ENCODE results near the gene ATP2B3. TPM values are rescaled to one million over a fixed set of nuclear protein-coding genes. Genes with fewer than 3 reads are reported as not detected.

The ATP2B3 gene
- total RNA-seq, 2 experiments from 2014 or later: not detected

GRCh38 chrX:153495903-153496589, 21.4 kb upstream of the ATP2B3 start:
- H3K27ac Mint-ChIP-seq: no peak overlapping the region

GRCh38 chrX:153496590-153496959, 20.9 kb upstream of the ATP2B3 start:
- ChIA-PET POLR2A (no interaction called here), CTCF (interaction anchor here (1.2 kb wide), 1 partner anchor 26 kb away, joined by 5 read pairs; the partner anchor contains the start of gene HAUS7)
- no peaks in the 10 kb centered on the region for H3K36me3 Mint-ChIP-seq (ENCODE audit: low read depth)
- ATAC-seq (no peak), DNase-seq (no peak)
- intact Hi-C loops (cut with micrococcal nuclease): no loop called here
- TF ChIP-seq CTCF (IDR thresholded peaks at IDR 0.05): no peak
- no peak overlapping the region for H3K27ac Mint-ChIP-seq
- no peaks in the 10 kb centered on the region for H3K27me3 Mint-ChIP-seq
- no peaks in the 10 kb centered on the region for H3K4me1 Mint-ChIP-seq (ENCODE audit: low read depth)
- H3K4me3 Mint-ChIP-seq: no peak overlapping the region
- H3K9me3 Mint-ChIP-seq: no peaks in the 10 kb centered on the region

More at GRCh38 chrX:153495903-153496589, 21.4 kb upstream of the ATP2B3 start:
- ATAC-seq (no peak), DNase-seq (no peak)
- Mint-ChIP-seq H3K36me3 (ENCODE audit: low read depth) (no peaks in the 10 kb centered on the region), H3K9me3 (no peaks in the 10 kb centered on the region), H3K4me3 (no peak overlapping the region), H3K27me3 (no peaks in the 10 kb centered on the region), H3K4me1 (ENCODE audit: low read depth) (no peaks in the 10 kb centered on the region)
- TF ChIP-seq CTCF (IDR thresholded peaks at IDR 0.05): no peak
- intact Hi-C loops (cut with micrococcal nuclease): no loop called here
- ChIA-PET CTCF (interaction anchor here (1.2 kb wide), 1 partner anchor 25 kb away, joined by 5 read pairs; the partner anchor contains the start of gene HAUS7), POLR2A (no interaction called here)

GRCh38 chrX:153498453-153498852, 19.0 kb upstream of the ATP2B3 start:
- ATAC-seq (no peak), DNase-seq (no peak)
- Mint-ChIP-seq H3K9me3 (no peaks in the 10 kb centered on the region), H3K27me3 (no peaks in the 10 kb centered on the region), H3K4me1 (ENCODE audit: low read depth) (no peaks in the 10 kb centered on the region), H3K4me3 (no peak overlapping the region), H3K27ac (no peak overlapping the region), H3K36me3 (ENCODE audit: low read depth) (no peaks in the 10 kb centered on the region)
- ChIA-PET CTCF (interaction anchor here (1.1 kb wide), 1 partner anchor 11 kb away, joined by 3 read pairs; no protein-coding TSS in a partner anchor), POLR2A (no interaction called here)
- TF ChIP-seq CTCF (IDR thresholded peaks at IDR 0.05): no peak
- intact Hi-C loops (cut with micrococcal nuclease): no loop called here

GRCh38 chrX:153499341-153499740, 18.1 kb upstream of the ATP2B3 start:
- ATAC-seq: no peak
- no peaks in the 10 kb centered on the region for H3K4me1 Mint-ChIP-seq (ENCODE audit: low read depth)
- POLR2A ChIA-PET: no interaction called here
- H3K27ac Mint-ChIP-seq: no peak overlapping the region
- no peak for TF ChIP-seq CTCF (IDR thresholded peaks at IDR 0.05)
- intact Hi-C loops (cut with micrococcal nuclease): no loop called here
- CTCF ChIA-PET: no interaction called here
- H3K27me3 Mint-ChIP-seq: no peaks in the 10 kb centered on the region
- DNase-seq: no peak
- H3K9me3 Mint-ChIP-seq: no peaks in the 10 kb centered on the region
- H3K4me3 Mint-ChIP-seq: no peak overlapping the region
- no peaks in the 10 kb centered on the region for H3K36me3 Mint-ChIP-seq (ENCODE audit: low read depth)

GRCh38 chrX:153499876-153500275, 17.6 kb upstream of the ATP2B3 start:
- no peak overlapping the region for H3K4me3 Mint-ChIP-seq
- no peak for ATAC-seq
- intact Hi-C loops (cut with micrococcal nuclease): no loop called here
- POLR2A ChIA-PET: no interaction called here
- H3K9me3 Mint-ChIP-seq: no peaks in the 10 kb centered on the region
- no peaks in the 10 kb centered on the region for H3K36me3 Mint-ChIP-seq (ENCODE audit: low read depth)
- TF ChIP-seq CTCF (IDR thresholded peaks at IDR 0.05): no peak
- no peaks in the 10 kb centered on the region for H3K4me1 Mint-ChIP-seq (ENCODE audit: low read depth)
- CTCF ChIA-PET: no interaction called here
- no peak for DNase-seq
- H3K27me3 Mint-ChIP-seq: no peaks in the 10 kb centered on the region
- no peak overlapping the region for H3K27ac Mint-ChIP-seq

Data from activated CD8-positive, alpha-beta T cell treated with anti-CD3 and anti-CD28 coated beads for 36 hours (primary cell).